ENCODE data around the gene SLC30A1. TPM values are rescaled to one million over a fixed set of nuclear protein-coding genes. Genes with fewer than 3 reads are reported as not detected.

The SLC30A1 gene
- total RNA-seq, 2 donors from 2014 or later: 12.5 to 22.0 TPM

DNA sequence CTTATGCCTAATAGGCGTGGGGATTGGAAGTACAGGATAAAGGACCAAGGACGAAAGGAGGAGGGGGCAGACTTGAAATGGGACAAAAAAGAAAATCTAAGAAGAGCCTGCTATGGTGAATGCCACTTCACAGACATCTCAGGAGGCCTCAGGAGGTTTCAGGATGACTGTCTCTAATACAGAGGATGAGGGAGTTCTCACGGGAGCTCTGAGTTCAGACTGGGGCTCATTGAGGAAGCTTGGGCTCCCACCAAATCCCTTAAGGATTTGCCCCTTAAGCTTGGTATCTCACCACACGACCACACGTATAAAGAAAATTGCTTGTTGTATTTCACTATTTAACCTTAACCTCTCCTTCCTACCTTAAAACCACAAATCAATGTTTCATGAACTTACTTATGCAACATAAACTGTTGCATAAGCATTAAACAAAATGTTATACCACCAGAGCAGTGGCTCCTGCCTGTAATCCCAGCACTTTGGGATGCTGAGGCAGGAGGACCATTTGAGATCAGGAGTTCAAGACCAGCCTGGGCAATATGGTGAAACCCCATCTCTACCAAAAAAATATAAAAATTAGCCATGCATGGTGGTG is 12.4 kb downstream of the SLC30A1 start:
- TF ChIP-seq POLR2AphosphoS5 (IDR thresholded peaks at IDR 0.05) (no peak), POLR2A (IDR thresholded peaks at IDR 0.05) (no peak)
- TF ChIP-seq, protein P1, sequence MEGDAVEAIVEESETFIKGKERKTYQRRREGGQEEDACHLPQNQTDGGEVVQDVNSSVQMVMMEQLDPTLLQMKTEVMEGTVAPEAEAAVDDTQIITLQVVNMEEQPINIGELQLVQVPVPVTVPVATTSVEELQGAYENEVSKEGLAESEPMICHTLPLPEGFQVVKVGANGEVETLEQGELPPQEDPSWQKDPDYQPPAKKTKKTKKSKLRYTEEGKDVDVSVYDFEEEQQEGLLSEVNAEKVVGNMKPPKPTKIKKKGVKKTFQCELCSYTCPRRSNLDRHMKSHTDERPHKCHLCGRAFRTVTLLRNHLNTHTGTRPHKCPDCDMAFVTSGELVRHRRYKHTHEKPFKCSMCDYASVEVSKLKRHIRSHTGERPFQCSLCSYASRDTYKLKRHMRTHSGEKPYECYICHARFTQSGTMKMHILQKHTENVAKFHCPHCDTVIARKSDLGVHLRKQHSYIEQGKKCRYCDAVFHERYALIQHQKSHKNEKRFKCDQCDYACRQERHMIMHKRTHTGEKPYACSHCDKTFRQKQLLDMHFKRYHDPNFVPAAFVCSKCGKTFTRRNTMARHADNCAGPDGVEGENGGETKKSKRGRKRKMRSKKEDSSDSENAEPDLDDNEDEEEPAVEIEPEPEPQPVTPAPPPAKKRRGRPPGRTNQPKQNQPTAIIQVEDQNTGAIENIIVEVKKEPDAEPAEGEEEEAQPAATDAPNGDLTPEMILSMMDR (IDR thresholded peaks at IDR 0.05): no peak
- H3K36me3 ChIP-seq: no peaks in the 10 kb centered on the region
- DNase-seq (ENCODE audit: low spot score): no peak
- no peaks in the 10 kb centered on the region for H3K4me1 ChIP-seq (replicated peaks)
- no peaks in the 10 kb centered on the region for H3K27me3 ChIP-seq (replicated peaks; ENCODE audit: insufficient read depth)
- H3K27ac ChIP-seq: no peak overlapping the region
- H3K9me3 ChIP-seq: no peaks in the 10 kb centered on the region
- H3K4me3 ChIP-seq: no peak overlapping the region
- intact Hi-C loops (cut with DNase I): no loop called here
- WGBS: 76% methylated on average over 5 of the region's 5 CpGs

DNA sequence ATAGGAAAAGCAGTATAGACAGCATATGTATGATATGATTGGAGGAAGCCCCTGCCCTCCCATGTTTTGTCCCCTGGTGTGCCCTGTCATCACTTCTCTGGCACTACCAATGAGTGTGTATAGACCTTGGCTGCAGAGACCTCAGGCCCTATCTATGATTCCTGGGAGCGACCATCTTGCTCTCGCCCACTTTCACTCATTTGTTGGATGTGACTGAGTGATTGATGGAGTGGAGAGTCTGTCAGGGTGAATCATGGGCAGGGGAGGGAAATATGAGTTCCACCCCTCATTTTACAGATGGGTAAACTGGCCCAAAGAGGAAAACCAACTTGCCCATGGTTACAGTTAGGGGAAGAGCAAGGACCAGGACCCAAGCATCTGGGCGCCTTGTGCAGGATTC is 14.9 kb downstream of the SLC30A1 start:
- no peak for TF ChIP-seq POLR2AphosphoS5 (IDR thresholded peaks at IDR 0.05)
- TF ChIP-seq, protein P1 (IDR thresholded peaks at IDR 0.05): no peak
- no peak for TF ChIP-seq POLR2A (IDR thresholded peaks at IDR 0.05)
- H3K4me3 ChIP-seq: no peak overlapping the region
- no peak for DNase-seq (ENCODE audit: low spot score)
- no peaks in the 10 kb centered on the region for H3K4me1 ChIP-seq (replicated peaks)
- 93% methylated on average over 3 of the region's 3 CpGs for WGBS
- no peaks in the 10 kb centered on the region for H3K27me3 ChIP-seq (replicated peaks; ENCODE audit: insufficient read depth)
- no peaks in the 10 kb centered on the region for H3K9me3 ChIP-seq
- H3K27ac ChIP-seq: no peak overlapping the region
- intact Hi-C loops (cut with DNase I): no loop called here
- H3K36me3 ChIP-seq: no peaks in the 10 kb centered on the region

DNA sequence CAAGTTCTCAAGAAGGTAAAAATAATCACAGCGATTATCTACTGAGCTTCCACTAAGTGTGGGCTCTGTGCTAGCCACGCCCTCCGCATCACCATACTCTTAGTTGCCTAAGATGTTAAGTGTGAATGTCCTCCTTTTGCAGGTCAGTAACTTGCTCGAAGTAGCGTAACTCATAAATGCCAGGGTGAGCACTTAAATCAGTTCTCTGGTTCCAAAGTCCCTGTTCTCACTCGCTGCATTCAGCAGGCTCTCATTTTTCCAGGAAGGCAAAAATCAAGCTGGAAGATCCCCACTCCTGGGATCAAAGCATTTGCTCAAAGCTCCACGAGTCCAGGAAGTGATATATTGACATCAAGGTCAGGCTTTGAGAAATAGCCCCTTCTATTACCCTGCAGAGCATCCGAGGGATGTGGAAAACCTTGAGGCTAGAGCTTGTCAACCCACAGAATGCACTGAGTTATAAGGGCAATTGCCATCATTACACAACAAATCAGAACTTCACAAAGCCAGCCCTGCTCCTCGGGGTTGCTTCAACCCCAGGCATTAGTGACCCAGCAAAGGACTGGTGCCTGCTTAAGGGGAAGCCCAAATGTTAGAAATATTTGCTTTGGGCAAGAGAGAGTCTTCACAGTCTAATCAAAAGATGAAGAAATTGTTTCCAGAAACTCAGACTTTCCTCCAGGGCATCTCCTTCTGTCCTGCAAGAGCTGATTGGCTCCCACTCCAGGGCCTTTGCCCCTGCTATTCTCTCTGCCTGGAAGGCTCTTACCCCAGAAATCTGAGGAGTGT is 19.5 kb downstream of the SLC30A1 start:
- intact Hi-C loops (cut with DNase I): no loop called here
- no peaks in the 10 kb centered on the region for H3K9me3 ChIP-seq
- H3K27me3 ChIP-seq (replicated peaks; ENCODE audit: insufficient read depth): no peaks in the 10 kb centered on the region
- no peak overlapping the region for H3K27ac ChIP-seq
- H3K36me3 ChIP-seq: no peaks in the 10 kb centered on the region
- no peaks in the 10 kb centered on the region for H3K4me1 ChIP-seq (replicated peaks)
- no peak overlapping the region for H3K4me3 ChIP-seq
- 75% methylated on average over 9 of the region's 9 CpGs for WGBS
- TF ChIP-seq POLR2AphosphoS5 (IDR thresholded peaks at IDR 0.05) (no peak), POLR2A (IDR thresholded peaks at IDR 0.05) (no peak)
- TF ChIP-seq, protein P1 (IDR thresholded peaks at IDR 0.05): no peak
- DNase-seq (ENCODE audit: low spot score): no peak

DNA sequence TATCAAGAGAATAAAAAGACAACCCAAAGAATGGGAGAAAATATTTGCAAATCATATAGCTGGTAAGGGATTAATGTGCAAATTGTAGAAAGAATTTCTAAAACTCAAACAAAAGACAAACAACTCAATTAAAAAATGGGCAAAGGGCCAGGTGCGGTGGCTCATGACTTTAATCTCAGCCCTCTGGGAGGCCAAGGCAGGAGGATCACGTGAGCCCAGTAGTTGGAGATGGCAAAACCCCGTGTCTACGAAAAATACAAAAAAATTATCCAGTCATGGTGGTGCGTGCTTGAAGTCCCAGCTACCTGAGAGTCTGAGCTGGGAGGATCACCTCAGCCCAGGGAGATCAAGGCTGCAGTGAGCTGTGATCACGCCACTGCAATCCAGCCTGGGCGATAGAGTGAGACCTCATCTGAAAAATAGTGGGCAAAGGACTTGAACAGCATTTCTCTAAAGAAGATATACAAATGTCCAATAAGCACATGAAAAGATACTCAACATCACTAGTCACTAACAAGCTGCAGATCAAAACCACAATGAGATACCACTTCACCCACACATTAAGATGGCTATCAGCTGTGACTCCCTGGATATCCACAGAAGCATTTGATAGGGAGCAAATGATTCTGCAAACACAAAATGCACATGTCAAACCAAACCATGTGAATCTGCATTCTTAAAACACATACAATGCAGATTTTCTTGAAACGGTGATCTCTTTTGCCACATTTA is 20.9 kb downstream of the SLC30A1 start:
- Histone ChIP-seq H3K27ac (no peak overlapping the region), H3K36me3 (no peaks in the 10 kb centered on the region), H3K4me3 (no peak overlapping the region), H3K9me3 (no peaks in the 10 kb centered on the region), H3K4me1 (replicated peaks) (no peaks in the 10 kb centered on the region), H3K27me3 (replicated peaks; ENCODE audit: insufficient read depth) (no peaks in the 10 kb centered on the region)
- DNase-seq (ENCODE audit: low spot score): no peak
- TF ChIP-seq, protein P1 (IDR thresholded peaks at IDR 0.05): no peak
- TF ChIP-seq POLR2AphosphoS5 (IDR thresholded peaks at IDR 0.05) (no peak), POLR2A (IDR thresholded peaks at IDR 0.05) (no peak)
- WGBS: 85% methylated on average over 8 of the region's 8 CpGs
- intact Hi-C loops (cut with DNase I): no loop called here
